IMR-90 (cell line): ENCODE data around the gene XRCC5. TPM values are rescaled to one million over a fixed set of nuclear protein-coding genes. Genes with fewer than 3 reads are reported as not detected.

Source experiments
- ATAC-seq: fragments of 200-7000 bp; cut with Tn5 transposase; 2 replicates; pipeline ENCODE4 v1.9.1; 2020; ENCODE audit warnings: low read depth, mild to moderate bottlenecking, moderate library complexity
- BruUV-seq: library from RNA; stranded (reverse); fragments of 400-500 nt; replicated peaks from 2 replicates; lab custom pipeline; 2021; lab: Mats Ljungman, UMichigan
- CTCF ChIA-PET: fragments of 300-600 bp; formaldehyde crosslinking; extraction: SDS; loops from one replicate; lab custom pipeline; 2021; ENCODE audit warnings: antibody characterized with exemption; lab: Yijun Ruan, JAX
- POLR2A ChIA-PET: fragments of 300-600 bp; sonication (Branson Sonifier 250); formaldehyde crosslinking; loops from one replicate; lab custom pipeline; 2022; ENCODE audit warnings: antibody characterized with exemption; ENCODE audit not compliant: unreplicated experiment; lab: Charles Lee
- DNase-seq: peaks from one replicate; pipeline ENCODE4 v3.0.0; 2013
- H2AFZ ChIP-seq: replicated peaks from 2 replicates; pipeline ENCODE3; 2013; ENCODE audit warnings: low read length, mild to moderate bottlenecking; ENCODE audit not compliant: poor library complexity
- H2AK5ac ChIP-seq: 2 replicates; pipeline ENCODE4 v1.6.1; 2013; ENCODE audit warnings: low read depth, low read length, inconsistent platforms
- H2AK9ac ChIP-seq: replicated peaks from 2 replicates; pipeline ENCODE3; 2013; ENCODE audit warnings: mild to moderate bottlenecking, low read depth, low read length, moderate library complexity; ENCODE audit not compliant: poor library complexity
- H2BK120ac ChIP-seq: 2 replicates; pipeline ENCODE4 v1.6.1; 2013; ENCODE audit warnings: low read depth, low read length, inconsistent platforms
- H2BK15ac ChIP-seq: 3 replicates; pipeline ENCODE4 v1.6.1; 2013; ENCODE audit warnings: low read depth, low read length, inconsistent platforms
- H2BK20ac ChIP-seq: 2 replicates; pipeline ENCODE4 v1.6.1; 2013; ENCODE audit warnings: low read depth, mild to moderate bottlenecking, inconsistent platforms, low read length, moderate library complexity
- H2BK5ac ChIP-seq: 2 replicates; pipeline ENCODE4 v1.6.1; 2013; ENCODE audit warnings: mild to moderate bottlenecking, low read depth, low read length, inconsistent platforms; ENCODE audit not compliant: poor library complexity, severe bottlenecking
- H3K14ac ChIP-seq: replicated peaks from 2 replicates; pipeline ENCODE4 v1.6.1; 2013; ENCODE audit warnings: low read depth, low read length, inconsistent platforms
- H3K18ac ChIP-seq: 2 replicates; pipeline ENCODE4 v1.6.1; 2013; ENCODE audit warnings: low read depth, low read length, control low read depth
- H3K23ac ChIP-seq: 2 replicates; pipeline ENCODE4 v1.6.1; 2013; ENCODE audit warnings: low read depth, low read length, inconsistent platforms
- H3K27ac ChIP-seq: 2 replicates; pipeline ENCODE4 v1.5.1; 2013; ENCODE audit warnings: mild to moderate bottlenecking, control low read depth, low read length; ENCODE audit not compliant: insufficient read depth
- H3K27me3 ChIP-seq: 2 replicates; pipeline ENCODE4 v1.6.1; 2013; ENCODE audit warnings: low read length; ENCODE audit not compliant: control insufficient read depth, insufficient read depth
- H3K36me3 ChIP-seq: 2 replicates; pipeline ENCODE4 v1.6.1; 2013; ENCODE audit warnings: low read length, mixed read lengths; ENCODE audit not compliant: control insufficient read depth, insufficient read depth
- H3K4ac ChIP-seq: 2 replicates; pipeline ENCODE4 v1.6.1; 2013; ENCODE audit warnings: low read depth, low read length, inconsistent platforms
- H3K4me1 ChIP-seq: 2 replicates; pipeline ENCODE4 v1.6.1; 2013; ENCODE audit warnings: low read length, mixed read lengths; ENCODE audit not compliant: control insufficient read depth, insufficient read depth
- H3K4me2 ChIP-seq: 2 replicates; pipeline ENCODE4 v1.6.1; 2013; ENCODE audit warnings: low read depth, mild to moderate bottlenecking, control low read depth, low read length, moderate library complexity
- H3K4me3 ChIP-seq: 2 replicates; pipeline ENCODE4 v1.5.1; 2013; ENCODE audit warnings: low read depth, mild to moderate bottlenecking, control low read depth, low read length, moderate library complexity; ENCODE audit not compliant: insufficient read depth
- H3K56ac ChIP-seq: 2 replicates; pipeline ENCODE4 v1.6.1; 2013; ENCODE audit warnings: low read length, inconsistent platforms; ENCODE audit not compliant: insufficient read depth; ENCODE audit errors: extremely low read depth
- H3K79me1 ChIP-seq, 2 experiments: 2 replicates each; pipeline ENCODE4 v1.6.1; 2013; ENCODE audit warnings: low read length in 2 of 2, inconsistent platforms in 1 of 2, low read depth in 1 of 2
- H3K9ac ChIP-seq: 2 replicates; pipeline ENCODE4 v1.6.1; 2013; ENCODE audit warnings: low read depth, low read length, control low read depth
- H3K9me1 ChIP-seq: 2 replicates; pipeline ENCODE4 v1.6.1; 2013; ENCODE audit warnings: low read length, inconsistent platforms; ENCODE audit not compliant: insufficient read depth
- H3K9me3 ChIP-seq: 2 replicates; pipeline ENCODE4 v1.6.1; 2013; ENCODE audit warnings: low read length; ENCODE audit not compliant: control insufficient read depth, insufficient read depth
- H4K20me1 ChIP-seq: 2 replicates; pipeline ENCODE4 v1.6.1; 2013; ENCODE audit warnings: low read length, inconsistent platforms; ENCODE audit not compliant: insufficient read depth
- H4K5ac ChIP-seq: 2 replicates; pipeline ENCODE4 v1.6.1; 2013; ENCODE audit warnings: mild to moderate bottlenecking, low read depth, low read length, control low read depth
- H4K8ac ChIP-seq, 2 experiments: 2 replicates each; pipeline ENCODE4 v1.6.1; 2013; ENCODE audit warnings: low read depth in 2 of 2, low read length in 2 of 2, control low read depth in 1 of 2, inconsistent platforms in 1 of 2
- H4K91ac ChIP-seq: 2 replicates; pipeline ENCODE4 v1.6.1; 2013; ENCODE audit warnings: low read depth, low read length, inconsistent platforms; ENCODE audit not compliant: insufficient read depth
- CEBPB ChIP-seq: IDR thresholded peaks from 2 replicates; pipeline ENCODE4 v1.6.1; 2012; ENCODE audit warnings: low read depth, low read length, improper control_type of control experiment
- MAFK ChIP-seq: IDR thresholded peaks from 2 replicates; pipeline ENCODE4 v1.6.1; 2012; ENCODE audit warnings: low read depth, low read length, improper control_type of control experiment
- MAZ ChIP-seq: IDR thresholded peaks from 2 replicates; pipeline ENCODE4 v1.6.1; 2012; ENCODE audit warnings: low read depth, mild to moderate bottlenecking, low read length, improper control_type of control experiment, moderate library complexity, borderline replicate concordance
- NFE2L2 ChIP-seq: fragments of 150-350 bp; IDR thresholded peaks from 2 replicates; pipeline ENCODE4 v1.6.1; 2016; ENCODE audit warnings: low read depth, mild to moderate bottlenecking, low read length
- POLR2A ChIP-seq: IDR thresholded peaks from 2 replicates; pipeline ENCODE4 v1.6.1; 2012; ENCODE audit warnings: mild to moderate bottlenecking, low read depth, low read length
- WGBS, 2 experiments: methylation state at CpG; one replicate each; pipeline versions ENCODE4 v1.1.5 to v1.1.7; 2013; ENCODE audit warnings: missing lambda C conversion rate in 2 of 2; ENCODE audit not compliant: insufficient read length in 1 of 2; ENCODE audit errors: extremely low coverage in 2 of 2; 5-methylcytosine and 5-hydroxymethylcytosine counted together
- dilution Hi-C: fragments of 300-500 bp; cut with HindIII; formaldehyde crosslinking; loops from one replicate; pipeline ENCODE4 v1.14.3; 2018; ENCODE audit warnings: low sequenced_read_pairs; ENCODE audit not compliant: unreplicated experiment
- in situ Hi-C: fragments of 300-500 bp; cut with MboI; formaldehyde crosslinking; loops from 3 replicates; pipeline ENCODE4 v1.14.3; 2019; ENCODE audit warnings: low sequenced_read_pairs, inconsistent platforms, mixed read lengths
- intact Hi-C: fragments of 100-400 bp; cut with micrococcal nuclease; formaldehyde crosslinking; loops from 2 replicates; pipeline ENCODE4 v1.10.0; 2022
- polyA plus RNA-seq, 3 experiments: library from polyadenylated mRNA; depleted of rRNA; stranded (reverse); fragments of >200 nt; gene quantifications; 2 replicates each; pipeline ENCODE4 v1.2.3, GENCODE V29; 2012; ENCODE audit warnings: low replicate concordance in 1 of 3
- total RNA-seq: library from RNA; depleted of rRNA; stranded (reverse); fragments of >200 nt; gene quantifications from 2 replicates; pipeline ENCODE4 v1.2.3, GENCODE V29; 2012
- TF ChIP-seq, protein P1 (sequence below): fragments of 150-350 bp; IDR thresholded peaks from 2 replicates; pipeline ENCODE4 v1.6.1; 2017; ENCODE audit warnings: mild to moderate bottlenecking, antibody characterized with exemption, low read length, low read depth

The XRCC5 gene
- total and polyA plus RNA-seq, 2 of the 4 experiments (the other 2 are of a cell fraction): 144 to 509 TPM

DNA sequence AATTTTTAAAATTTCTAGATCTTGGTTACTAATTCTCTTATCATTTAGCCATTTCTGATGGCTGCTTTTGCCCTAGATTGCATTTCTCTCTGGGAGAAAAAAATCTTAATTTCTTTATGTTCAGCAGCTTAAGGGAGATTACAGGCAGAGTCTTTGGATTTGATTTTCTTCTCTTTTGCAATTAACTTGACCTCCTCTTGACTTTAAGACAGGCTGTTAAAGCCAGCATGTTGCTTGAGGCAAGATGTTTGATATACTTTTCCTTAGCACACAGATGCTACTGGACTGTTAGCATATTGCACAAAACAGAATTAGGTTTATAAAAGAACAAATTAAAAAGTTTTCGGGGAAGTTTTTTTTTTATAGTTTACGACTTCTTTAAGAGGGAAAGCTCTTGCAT is 50.0 kb downstream of the XRCC5 start:
- Histone ChIP-seq H2BK15ac (no peak overlapping the region), H3K14ac (no peak overlapping the region), H3K9me1 (peaks cover 5% of the 10 kb centered on the region; the same call in 1 of the 2 replicates), H3K9ac (no peak overlapping the region), H2AK5ac (no peak overlapping the region), H3K4me2 (no peak overlapping the region), H3K56ac (no peak overlapping the region), H4K8ac (no peak overlapping the region), H3K9me3 (no peaks in the 10 kb centered on the region), H4K91ac (no peak overlapping the region), H4K5ac (no peak overlapping the region), H2BK120ac (no peak overlapping the region), H4K20me1 (no peaks in the 10 kb centered on the region; the same call in none of the 2 replicates), H2BK20ac (no peak overlapping the region), H2AK9ac (no peak overlapping the region), H3K18ac (no peak overlapping the region), H3K36me3 (peaks cover 44% of the 10 kb centered on the region), H3K79me1 (peaks cover 26 to 51% of the 10 kb centered on the region in 2 experiments), H2AFZ (no peak overlapping the region), H3K4ac (no peak overlapping the region), H3K4me3 (no peak overlapping the region), H3K27ac (no peak overlapping the region), H2BK5ac (no peak overlapping the region), H3K4me1 (no peaks in the 10 kb centered on the region), H3K27me3 (no peaks in the 10 kb centered on the region), H3K23ac (no peak overlapping the region; the same call in 1 of the 2 replicates)
- CTCF ChIA-PET: no interaction called here
- in situ Hi-C loops (no loop called here), dilution Hi-C loops (no loop called here), intact Hi-C loops (no loop called here)
- ATAC-seq: no peak
- POLR2A ChIA-PET: no interaction called here
- TF ChIP-seq MAFK (no peak), MAZ (no peak), NFE2L2 (no peak), POLR2A (no peak), CEBPB (no peak)
- TF ChIP-seq, protein P1, sequence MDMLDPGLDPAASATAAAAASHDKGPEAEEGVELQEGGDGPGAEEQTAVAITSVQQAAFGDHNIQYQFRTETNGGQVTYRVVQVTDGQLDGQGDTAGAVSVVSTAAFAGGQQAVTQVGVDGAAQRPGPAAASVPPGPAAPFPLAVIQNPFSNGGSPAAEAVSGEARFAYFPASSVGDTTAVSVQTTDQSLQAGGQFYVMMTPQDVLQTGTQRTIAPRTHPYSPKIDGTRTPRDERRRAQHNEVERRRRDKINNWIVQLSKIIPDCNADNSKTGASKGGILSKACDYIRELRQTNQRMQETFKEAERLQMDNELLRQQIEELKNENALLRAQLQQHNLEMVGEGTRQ: no peak
- DNase-seq: no peak
- WGBS, 2 experiments: 100% methylated on average over 2 of the region's 2 CpGs; no CpG with 5 or more reads in 1 of the 2 experiments
- no TSS peak for BruUV-seq
